ENCODE measurements around the gene HSFX2.
"Not testable (repeated sequence)": the region's sequence is repeated elsewhere in the genome, so short reads cannot be mapped to it uniquely, and the experiment has no call there.

HSFX2 gene

GRCh38 chrX:149585631-149586030, 9.5 kb downstream of the HSFX2 start:
- not testable (repeated sequence) for DNase-seq

DNA sequence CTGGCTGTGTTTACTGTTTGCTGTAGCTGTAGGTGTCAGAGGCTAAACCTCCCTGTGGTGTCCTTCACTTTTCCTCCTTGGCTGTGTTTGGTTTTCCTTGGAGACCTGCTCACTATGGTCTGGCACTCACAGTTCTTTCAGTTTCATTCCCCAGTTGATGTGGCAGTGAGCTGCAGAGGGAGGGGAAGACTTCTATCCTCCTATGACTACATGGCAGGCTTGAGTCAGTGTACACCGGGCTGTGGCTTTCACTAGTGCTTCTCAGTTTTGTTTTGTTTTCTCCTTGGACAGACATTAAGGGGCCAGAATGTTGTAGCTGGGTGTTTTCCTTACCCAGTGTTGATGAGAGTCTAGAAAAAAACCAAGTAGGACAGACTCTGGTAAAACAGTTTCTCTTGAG, 21.7 kb downstream of the HSFX2 start:
- DNase-seq: not testable (repeated sequence)

GRCh38 chrX:149572743-149573142, 22.4 kb downstream of the HSFX2 start:
- DNase-seq: no peak

DNA sequence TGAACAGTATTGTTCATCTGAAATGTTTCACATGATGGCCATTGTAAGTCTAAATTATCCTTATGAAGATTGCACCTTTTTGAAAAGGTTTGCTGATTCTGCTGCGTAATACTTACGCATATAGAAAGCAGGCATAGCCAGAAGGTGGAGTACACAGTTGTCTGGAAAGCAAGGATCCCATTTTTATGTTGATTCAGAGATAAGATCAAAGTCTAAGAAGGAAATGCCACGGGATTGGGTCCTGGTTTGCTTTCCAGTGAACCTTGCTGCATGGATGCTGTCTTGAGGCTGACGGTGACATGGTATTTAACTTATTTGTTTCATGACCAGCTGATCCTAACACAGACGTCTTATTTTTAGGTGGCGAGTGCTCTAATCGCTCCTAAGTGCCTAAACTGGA, 23.3 kb downstream of the HSFX2 start:
- no peak for DNase-seq

DNA sequence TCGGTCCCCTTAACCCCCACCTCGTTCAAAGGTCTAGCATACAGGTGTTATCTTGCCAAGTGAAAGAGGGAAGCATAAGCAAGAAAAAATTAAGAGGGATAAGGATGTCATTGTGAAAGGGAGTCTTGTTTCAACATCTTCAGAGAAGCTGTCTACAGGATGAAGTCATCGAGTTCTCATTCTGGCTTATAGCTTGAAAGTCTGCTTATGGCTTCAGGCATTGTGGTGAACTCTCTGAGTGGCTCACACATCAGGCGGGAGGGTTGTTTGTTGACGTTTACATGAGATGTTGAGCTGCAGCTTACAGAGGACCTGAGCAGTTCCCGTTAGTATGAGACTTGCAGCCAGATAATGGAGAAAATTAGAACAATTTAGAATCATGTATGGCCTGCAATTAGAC, 24.4 kb downstream of the HSFX2 start:
- no peak for DNase-seq

- DNase-seq: no peak
Observed at GRCh38 chrX:149569770-149570169, 25.3 kb downstream of the HSFX2 start.

GRCh38 chrX:149568701-149569296, 26.3 kb downstream of the HSFX2 start:
- DNase-seq: no peak

DNA sequence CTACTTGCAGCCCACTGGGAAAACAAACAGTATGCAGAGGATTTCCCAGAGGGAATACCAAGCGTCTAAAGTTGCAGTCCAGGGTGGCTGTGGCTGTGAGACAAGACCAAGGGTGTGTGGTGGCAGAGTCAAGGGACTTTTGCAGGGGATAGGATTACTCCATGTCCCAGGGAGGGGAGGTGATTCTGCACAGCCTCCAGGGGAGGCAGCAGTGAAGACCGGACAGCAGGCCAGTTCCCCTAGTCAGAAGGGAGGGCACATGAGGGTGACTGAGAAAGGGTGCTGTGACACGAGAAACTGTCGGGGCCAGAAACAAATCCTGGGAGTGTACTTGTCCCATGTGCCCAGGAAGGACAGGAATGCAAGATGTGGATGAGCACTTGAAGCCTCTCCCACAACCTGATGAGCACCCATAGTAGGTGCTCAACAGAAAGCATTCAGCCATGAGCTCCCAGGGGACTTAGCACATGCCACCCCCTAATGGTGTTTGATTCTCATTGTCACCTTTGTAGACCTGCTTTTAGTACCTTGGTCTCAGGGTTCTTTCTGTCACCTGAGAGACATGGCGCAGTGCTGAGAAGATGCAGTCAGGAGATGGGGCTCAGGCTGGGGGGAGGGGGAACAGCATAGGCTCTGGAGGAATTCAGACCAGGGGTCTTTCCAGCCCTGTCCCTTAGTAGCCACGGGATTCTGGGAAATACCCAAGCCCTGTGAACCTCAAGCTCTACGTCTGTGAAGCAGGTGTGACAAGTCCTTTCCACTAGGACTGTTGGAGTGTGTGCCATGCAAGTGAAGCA, 27.3 kb downstream of the HSFX2 start:
- DNase-seq: no peak

DNA sequence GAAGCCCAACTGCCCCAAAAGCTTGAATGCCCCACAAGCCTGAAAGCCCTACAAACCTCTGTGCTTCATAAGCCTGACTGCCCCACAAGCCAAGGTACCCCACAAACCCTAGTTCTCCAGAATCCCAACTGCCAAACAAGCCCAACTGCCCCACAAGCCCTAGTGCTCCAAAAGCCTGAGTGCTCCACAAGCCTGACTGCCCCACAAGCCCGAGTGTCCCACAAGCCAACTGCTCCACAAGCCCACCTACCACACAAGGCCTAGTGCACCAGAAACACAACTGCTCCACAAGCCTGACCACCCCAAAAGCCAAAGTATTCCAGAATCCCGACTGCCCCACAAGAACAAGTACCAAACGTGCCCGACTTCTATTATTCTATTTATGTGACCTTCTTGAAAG, 31.8 kb downstream of the HSFX2 start:
- DNase-seq: no peak

- not testable (repeated sequence) for DNase-seq
Observed at GRCh38 chrX:149555251-149555650, 39.9 kb downstream of the HSFX2 start.

GRCh38 chrX:149551939-149552248, 43.2 kb downstream of the HSFX2 start:
- not testable (repeated sequence) for DNase-seq

- DNase-seq: not testable (repeated sequence)
Observed at GRCh38 chrX:149551245-149551938, 43.7 kb downstream of the HSFX2 start.

DNA sequence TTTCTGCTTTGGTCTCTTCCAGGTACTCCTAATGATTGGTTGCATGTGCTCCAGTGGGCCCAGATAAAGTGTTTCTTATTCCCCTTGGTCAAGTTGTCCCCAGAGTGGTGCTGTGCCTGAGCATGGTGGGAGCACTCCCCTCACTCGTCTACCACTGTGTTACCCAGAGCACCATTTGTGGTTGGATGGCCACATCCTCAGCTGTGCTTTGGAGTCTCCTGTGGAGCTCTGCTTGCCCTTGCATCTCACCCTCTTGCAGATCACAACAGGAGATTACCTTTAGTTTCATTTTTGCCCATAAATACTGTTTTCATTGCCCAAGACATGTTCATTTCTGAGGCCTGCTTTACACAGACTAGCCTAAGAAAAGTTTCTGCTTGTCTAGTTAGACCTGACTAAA, 44.7 kb downstream of the HSFX2 start:
- DNase-seq: not testable (repeated sequence)

- DNase-seq: not testable (repeated sequence)
Observed at GRCh38 chrX:149549701-149550100, 45.4 kb downstream of the HSFX2 start, which contains the start of gene HSFX3. TSS of gene HSFX3 (minus strand) at chrX:149549924. CDS start at chrX:149549852, 72 bp downstream.

DNA sequence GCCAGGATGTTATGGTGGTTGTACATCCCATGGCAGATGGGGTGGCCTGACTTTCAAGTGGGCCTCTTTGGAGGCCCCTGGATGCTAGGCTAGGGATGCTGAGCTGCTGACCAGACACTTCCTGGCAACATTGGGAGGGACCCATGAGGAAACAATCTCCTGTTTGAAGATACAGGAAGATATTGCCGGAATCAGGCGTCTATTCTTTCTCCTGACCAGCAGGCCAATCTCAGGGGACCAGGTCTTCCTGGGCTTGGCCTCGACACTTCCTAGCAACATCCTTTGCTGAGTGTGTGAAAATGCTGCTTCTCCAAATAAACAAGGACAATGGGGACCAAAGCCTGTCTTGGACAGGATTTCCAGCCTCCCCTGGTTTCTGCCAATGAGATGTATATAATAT, 47.3 kb downstream of the HSFX2 start:
- not testable (repeated sequence) for DNase-seq

DNA sequence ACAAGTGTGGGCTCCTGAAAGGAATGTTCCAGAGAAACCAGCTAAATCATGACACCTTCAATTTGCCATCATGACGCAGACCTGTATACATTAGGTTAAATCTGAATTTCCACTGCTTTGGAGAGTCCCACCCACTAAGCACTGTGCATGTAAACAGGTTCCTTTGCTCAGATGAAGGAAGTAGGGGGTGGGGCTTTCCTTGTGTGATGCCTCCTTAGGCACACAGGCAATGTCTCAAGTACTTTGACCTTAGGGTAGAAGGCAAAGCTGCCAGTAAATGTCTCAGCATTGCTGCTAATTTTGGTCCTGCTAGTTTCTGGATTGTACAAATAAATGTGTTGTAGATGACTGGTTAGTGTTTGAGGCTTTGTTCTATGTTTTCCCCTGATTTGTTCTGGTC, 48.2 kb downstream of the HSFX2 start:
- not testable (repeated sequence) for DNase-seq

DNA sequence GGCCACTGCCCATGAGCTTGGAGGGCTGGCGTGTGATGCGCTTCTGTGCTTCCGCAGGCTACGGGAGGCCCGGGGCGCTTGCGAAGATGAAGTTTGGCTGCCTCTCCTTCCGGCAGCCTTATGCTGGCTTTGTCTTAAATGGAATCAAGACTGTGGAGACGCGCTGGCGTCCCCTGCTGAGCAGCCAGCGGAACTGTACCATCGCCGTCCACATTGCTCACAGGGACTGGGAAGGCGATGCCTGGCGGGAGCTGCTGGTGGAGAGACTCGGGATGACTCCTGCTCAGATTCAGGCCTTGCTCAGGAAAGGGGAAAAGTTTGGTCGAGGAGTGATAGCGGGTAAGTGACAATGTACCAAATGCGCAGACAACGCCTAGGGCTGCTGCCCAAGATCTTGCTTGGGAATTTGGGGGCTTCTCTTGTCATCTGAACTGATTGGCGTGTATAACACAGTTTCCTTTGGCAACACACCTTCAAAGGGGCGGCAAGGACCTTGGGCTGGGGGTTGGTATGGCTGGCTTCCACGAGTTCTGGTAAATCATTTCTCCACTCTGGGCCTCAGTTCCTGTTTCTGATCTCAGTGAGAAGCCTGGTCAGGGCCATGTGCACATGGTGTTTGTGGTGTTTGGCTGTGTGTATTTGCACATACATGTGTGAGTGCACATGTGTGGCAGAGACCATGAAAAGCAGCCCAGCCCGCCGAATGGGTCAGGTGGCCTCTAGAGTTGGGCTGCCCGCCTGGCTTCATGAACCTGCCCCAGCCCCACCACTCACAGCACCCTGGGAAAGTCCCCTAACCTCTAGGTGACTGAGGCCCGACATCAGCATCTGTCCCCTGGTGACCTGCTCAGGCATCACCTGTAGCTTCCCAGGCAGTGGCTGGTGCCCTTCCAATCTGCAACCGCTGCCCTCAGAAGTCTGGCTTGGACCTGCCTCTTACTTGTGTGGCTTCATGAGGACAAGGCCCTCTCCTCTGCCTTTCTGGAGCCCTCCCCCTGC, 49.3 kb downstream of the HSFX2 start:
- not testable (repeated sequence) for DNase-seq
